ENCODE measurements around the gene AK3.

DNA sequence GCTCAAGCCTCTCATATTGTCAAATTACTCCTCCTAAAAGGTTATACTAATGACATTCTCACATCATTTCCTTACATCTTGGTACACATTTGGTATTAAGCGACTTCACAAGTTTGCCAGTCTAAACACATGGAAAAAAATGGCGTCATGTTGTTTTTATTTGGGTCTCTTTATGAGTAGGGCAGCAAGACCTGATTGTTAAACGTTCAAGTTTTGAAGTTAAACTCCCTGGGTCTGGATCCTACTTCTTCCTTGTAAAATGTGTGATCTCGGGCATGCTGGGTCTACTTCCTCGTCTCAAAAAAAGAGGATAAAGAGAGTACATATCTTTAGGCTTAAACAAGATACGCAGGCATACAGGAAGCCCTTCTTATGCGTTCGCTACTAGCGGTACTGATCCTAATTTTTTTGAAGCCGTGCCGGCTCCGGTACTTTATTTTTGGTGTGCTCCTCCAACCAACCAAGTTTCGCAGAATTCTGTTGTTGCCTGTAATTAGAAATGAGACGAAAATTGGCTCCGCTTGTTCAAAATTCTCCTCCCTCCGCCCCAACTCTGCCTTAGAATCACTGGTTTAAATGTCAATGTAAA, 62.2 kb downstream of the AK3 start:
- TF ChIP-seq, protein P1, sequence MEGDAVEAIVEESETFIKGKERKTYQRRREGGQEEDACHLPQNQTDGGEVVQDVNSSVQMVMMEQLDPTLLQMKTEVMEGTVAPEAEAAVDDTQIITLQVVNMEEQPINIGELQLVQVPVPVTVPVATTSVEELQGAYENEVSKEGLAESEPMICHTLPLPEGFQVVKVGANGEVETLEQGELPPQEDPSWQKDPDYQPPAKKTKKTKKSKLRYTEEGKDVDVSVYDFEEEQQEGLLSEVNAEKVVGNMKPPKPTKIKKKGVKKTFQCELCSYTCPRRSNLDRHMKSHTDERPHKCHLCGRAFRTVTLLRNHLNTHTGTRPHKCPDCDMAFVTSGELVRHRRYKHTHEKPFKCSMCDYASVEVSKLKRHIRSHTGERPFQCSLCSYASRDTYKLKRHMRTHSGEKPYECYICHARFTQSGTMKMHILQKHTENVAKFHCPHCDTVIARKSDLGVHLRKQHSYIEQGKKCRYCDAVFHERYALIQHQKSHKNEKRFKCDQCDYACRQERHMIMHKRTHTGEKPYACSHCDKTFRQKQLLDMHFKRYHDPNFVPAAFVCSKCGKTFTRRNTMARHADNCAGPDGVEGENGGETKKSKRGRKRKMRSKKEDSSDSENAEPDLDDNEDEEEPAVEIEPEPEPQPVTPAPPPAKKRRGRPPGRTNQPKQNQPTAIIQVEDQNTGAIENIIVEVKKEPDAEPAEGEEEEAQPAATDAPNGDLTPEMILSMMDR (IDR thresholded peaks at IDR 0.05; ENCODE audit: extremely low read depth in 1 of 2, insufficient read depth in 1 of 2, low read depth in 1 of 2, low read length in 2 of 2) = no peak
- TF ChIP-seq POLR2AphosphoS5 (IDR thresholded peaks at IDR 0.05; ENCODE audit: insufficient read depth, low read depth, low read length) = no peak
- no peak for TF ChIP-seq POLR2A (IDR thresholded peaks at IDR 0.05; ENCODE audit: low read depth, low read length)
